B cell (primary cell): ENCODE measurements around the gene LIMK2. TPM values are rescaled to one million over a fixed set of nuclear protein-coding genes. Genes with fewer than 3 reads are reported as not detected.

Experiments
- ATAC-seq: fragments of 200-7000 bp; cut with Tn5 transposase; one replicate; pipeline ENCODE4 v1.10.0; 2021; ENCODE audit warnings: low read depth, mild to moderate bottlenecking, moderate number of reproducible peaks, moderate library complexity
- CTCF ChIA-PET: fragments of 350-600 bp; sonication (Branson Sonifier 250); formaldehyde crosslinking; loops from one replicate; lab custom pipeline; 2021; ENCODE audit warnings: antibody characterized with exemption, inconsistent platforms; lab: Charles Lee
- POLR2A ChIA-PET: fragments of 350-600 bp; sonication (Branson Sonifier 250); formaldehyde crosslinking; loops from one replicate; lab custom pipeline; 2021; ENCODE audit warnings: antibody characterized with exemption; lab: Charles Lee
- DNase-seq: peaks from one replicate; pipeline ENCODE4 v3.0.0; 2013
- H2AFZ ChIP-seq: 2 replicates; pipeline ENCODE4 v1.6.1; 2012; ENCODE audit warnings: mild to moderate bottlenecking, low read depth, low read length; ENCODE audit not compliant: insufficient read depth, poor library complexity, severe bottlenecking
- H3K27ac ChIP-seq, 2 donors: 1 replicate in 1 of 2; 2 replicates in 1 of 2; pipeline ENCODE4 v1.5.1; 2012 to 2013; ENCODE audit warnings: low read length in 2 of 2, mild to moderate bottlenecking in 2 of 2, moderate library complexity in 1 of 2
- H3K27me3 ChIP-seq, 4 experiments: fragments of 200-600 bp in 1 of 4; sonication (generic) in 1 of 4; replicated peaks in 1 of 4; 1 replicate in 2 of 4; 2 replicates in 2 of 4; pipeline versions ENCODE4 v1.6.1 to v1.7.0; 2013 to 2016; ENCODE audit warnings: low read length in 3 of 4, mild to moderate bottlenecking in 2 of 4, mixed read lengths in 1 of 4, moderate library complexity in 1 of 4; ENCODE audit not compliant: insufficient read depth in 4 of 4, control insufficient read depth in 3 of 4; ENCODE audit errors: control extremely low read depth in 1 of 4
- H3K36me3 ChIP-seq, 2 experiments: replicated peaks in 1 of 2; 1 replicate in 1 of 2; 2 replicates in 1 of 2; pipeline versions ENCODE4 v1.6.1 to v1.7.1; 2013; ENCODE audit warnings: low read length in 1 of 2; ENCODE audit not compliant: insufficient read depth in 2 of 2, control insufficient read depth in 1 of 2; ENCODE audit errors: control extremely low read depth in 1 of 2, extremely low read depth in 1 of 2
- H3K4me1 ChIP-seq, 2 donors: fragments of 200-600 bp in 1 of 2; sonication (generic) in 1 of 2; 1 replicate in 1 of 2; 2 replicates in 1 of 2; pipeline versions ENCODE4 v1.5.1 to v1.6.1; 2013 to 2017; ENCODE audit warnings: low read length in 2 of 2; ENCODE audit not compliant: control insufficient read depth in 2 of 2, insufficient read depth in 2 of 2
- H3K4me2 ChIP-seq: replicated peaks from 2 replicates; pipeline ENCODE3; 2012; ENCODE audit warnings: mild to moderate bottlenecking, low read depth, low read length; ENCODE audit not compliant: poor library complexity, severe bottlenecking
- H3K4me3 ChIP-seq, 5 experiments: fragments of 200-600 bp in 1 of 5; sonication (generic) in 1 of 5; 1 replicate in 3 of 5; 2 replicates in 2 of 5; pipeline versions ENCODE4 v1.5.1 to v1.7.0; 2011 to 2016; ENCODE audit warnings: low read length in 4 of 5, mild to moderate bottlenecking in 4 of 5, low read depth in 2 of 5, control low read depth in 1 of 5, moderate library complexity in 1 of 5; ENCODE audit not compliant: insufficient read depth in 1 of 5; ENCODE audit errors: control extremely low read depth in 1 of 5, extremely low read depth in 1 of 5
- H3K79me2 ChIP-seq: fragments of 200-600 bp; sonication (generic); one replicate; pipeline ENCODE4 v1.6.0; 2016; ENCODE audit warnings: low read length; ENCODE audit not compliant: control insufficient read depth, insufficient read depth
- H3K9ac ChIP-seq: fragments of 200-600 bp; sonication (generic); 2 replicates; pipeline ENCODE4 v1.6.1; 2017; ENCODE audit warnings: mild to moderate bottlenecking, low read length, moderate library complexity
- H3K9me3 ChIP-seq, 3 donors: one replicate each; pipeline versions ENCODE4 v1.6.1 to v1.7.1; 2013; ENCODE audit warnings: low read length in 2 of 3; ENCODE audit not compliant: control insufficient read depth in 2 of 3, insufficient read depth in 1 of 3; ENCODE audit errors: control extremely low read depth in 1 of 3
- H4K20me1 ChIP-seq: 2 replicates; pipeline ENCODE4 v1.6.0; 2012; ENCODE audit warnings: mild to moderate bottlenecking, low read length; ENCODE audit not compliant: insufficient read depth, control insufficient read depth, poor library complexity, severe bottlenecking
- H3K27ac Mint-ChIP-seq: one replicate; pipeline ENCODE4 v1.8.0; 2021; ENCODE audit warnings: mixed read lengths
- H3K27me3 Mint-ChIP-seq: one replicate; pipeline ENCODE4 v1.8.0; 2021; ENCODE audit warnings: mixed read lengths
- H3K4me1 Mint-ChIP-seq: one replicate; pipeline ENCODE4 v1.8.0; 2021; ENCODE audit warnings: mixed read lengths
- H3K4me3 Mint-ChIP-seq: one replicate; pipeline ENCODE4 v1.8.0; 2021; ENCODE audit warnings: mixed read lengths
- H3K9me3 Mint-ChIP-seq: one replicate; pipeline ENCODE4 v1.8.0; 2022; ENCODE audit warnings: mixed read lengths; ENCODE audit not compliant: insufficient read depth
- CTCF ChIP-seq: fragments of 200-600 bp; IDR thresholded peaks from one replicate; pipeline ENCODE4 v1.8.0; 2022; ENCODE audit warnings: antibody characterized with exemption, mild to moderate bottlenecking
- EZH2 ChIP-seq: IDR thresholded peaks from 2 replicates; pipeline ENCODE4 v1.6.1; 2012; ENCODE audit warnings: borderline replicate concordance, low read depth, mild to moderate bottlenecking, moderate library complexity, low read length; ENCODE audit not compliant: insufficient read depth, poor library complexity, severe bottlenecking
- WGBS: methylation state at CpG from one replicate; pipeline ENCODE4 v1.1.5; 2013; ENCODE audit warnings: missing lambda C conversion rate; ENCODE audit not compliant: insufficient coverage; 5-methylcytosine and 5-hydroxymethylcytosine counted together
- intact Hi-C: fragments of 100-400 bp; cut with micrococcal nuclease; formaldehyde crosslinking; loops from one replicate; pipeline ENCODE4 v1.10.0; 2022
- polyA plus RNA-seq: library from polyadenylated mRNA; depleted of rRNA; stranded (reverse); fragments of >200 nt; gene quantifications from 2 replicates; pipeline ENCODE4 v1.2.3, GENCODE V29; 2012
- total RNA-seq, 2 donors: library from RNA; stranded (reverse); fragments of 120-200 nt in 1 of 2; gene quantifications; 1 replicate in 1 of 2; 2 replicates in 1 of 2; pipeline versions ENCODE4 v1.2.3 to v1.2.4, GENCODE V29; 2013 to 2022

The LIMK2 gene
- total and polyA plus RNA-seq, 2 donors (not counting 1 experiment from before 2014, with no cell fraction given), result 6.8 to 20.2 TPM

DNA sequence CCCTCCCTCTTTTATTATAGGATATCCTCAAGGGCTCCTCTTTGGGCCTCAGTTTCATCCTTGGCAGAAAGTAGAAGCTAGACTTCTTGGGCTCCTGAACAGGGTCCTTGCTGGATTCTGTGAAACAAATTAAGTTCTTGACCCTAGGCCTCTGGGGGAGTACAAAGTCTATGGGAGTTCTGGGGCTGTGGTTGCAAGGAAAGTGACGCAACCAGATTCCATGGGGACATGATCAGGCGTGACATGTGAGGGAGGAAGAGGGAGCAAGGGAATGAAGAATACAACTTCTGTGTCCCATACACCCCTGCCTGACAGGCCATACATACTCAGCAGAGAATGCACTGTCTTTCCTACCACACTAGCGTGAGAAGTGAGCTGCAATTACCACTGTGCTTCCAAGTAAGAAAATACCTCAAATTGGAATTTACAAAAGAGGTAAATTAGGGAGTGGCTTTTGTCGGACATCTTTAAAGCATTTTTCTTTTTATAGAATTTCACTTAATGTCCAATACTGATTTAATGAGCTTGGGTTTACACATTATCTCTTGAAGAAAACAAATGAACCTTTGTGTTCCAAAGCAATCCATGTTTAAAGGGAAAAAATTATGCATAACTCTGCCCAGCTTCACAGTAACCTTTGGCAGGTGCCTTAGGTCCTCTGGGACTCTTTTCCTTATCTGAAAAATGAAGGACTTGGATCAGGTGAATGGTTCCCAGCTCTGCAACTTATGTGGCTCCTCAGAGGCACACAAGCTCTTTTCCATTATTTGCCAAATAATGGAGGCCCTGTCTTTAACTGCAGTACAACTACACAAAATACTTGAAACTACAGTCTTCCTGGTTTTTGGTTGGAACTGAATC is 38.9 kb downstream of the LIMK2 start:
- Histone ChIP-seq H2AFZ (no peak overlapping the region), H3K9me3 (no peaks in the 10 kb centered on the region), H3K79me2 (peaks cover 6% of the 10 kb centered on the region), H3K36me3 (peaks cover 0 to 5% of the 10 kb centered on the region in 2 experiments), H3K27ac (no peak overlapping the region), H3K4me2 (no peak overlapping the region), H3K27me3 (no peaks in the 10 kb centered on the region), H3K4me1 (peaks cover 5 to 19% of the 10 kb centered on the region in 2 donors), H3K9ac (no peak overlapping the region), H3K4me3 (no peak overlapping the region), H4K20me1 (no peaks in the 10 kb centered on the region)
- Mint-ChIP-seq H3K4me3 (no peak overlapping the region), H3K27me3 (no peaks in the 10 kb centered on the region), H3K9me3 (no peaks in the 10 kb centered on the region), H3K4me1 (peaks cover 19% of the 10 kb centered on the region), H3K27ac (no peak overlapping the region)
- intact Hi-C loops, result no loop called here
- ChIA-PET POLR2A (no interaction called here), CTCF (interaction anchor here (0.9 to 1.4 kb wide), 3 partner anchors 18 to 23 kb away, joined by 3 to 12 read pairs (median 4); no protein-coding TSS in a partner anchor)
- DNase-seq, result no peak
- WGBS, result no CpG with 5 or more reads among the region's 4 CpGs
- ATAC-seq, result no peak
- TF ChIP-seq EZH2 (no peak), CTCF (no peak)

DNA sequence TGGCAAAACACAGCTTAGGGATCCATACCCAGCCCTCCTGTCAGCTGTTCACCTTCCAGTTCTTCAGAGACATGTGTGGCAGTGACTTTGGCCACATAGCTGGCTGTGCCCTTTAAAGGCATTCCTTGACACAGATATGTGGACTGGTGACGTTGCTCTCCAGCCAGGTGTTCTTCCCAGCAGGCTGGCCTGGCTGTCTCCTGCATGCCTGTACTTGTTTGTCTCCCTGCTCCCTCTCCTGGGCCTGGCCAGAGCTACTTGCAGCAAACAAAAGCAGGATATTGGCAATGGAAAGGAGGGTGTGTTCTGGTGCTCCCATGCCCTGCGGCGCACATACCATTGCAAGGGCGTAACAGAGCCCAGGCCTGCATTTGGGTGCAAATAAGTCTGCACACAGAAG is 41.9 kb downstream of the LIMK2 start:
- H3K27me3 ChIP-seq, result no peaks in the 10 kb centered on the region
- DNase-seq (no peak), ATAC-seq (no peak)
- 98% methylated on average over 4 of the region's 4 CpGs for WGBS
- H3K36me3 ChIP-seq, result peaks cover 0 to 11% of the 10 kb centered on the region in 2 experiments
- peaks cover 6% of the 10 kb centered on the region for H3K79me2 ChIP-seq
- no peaks in the 10 kb centered on the region for H4K20me1 ChIP-seq
- no peak overlapping the region for H3K4me3 ChIP-seq
- CTCF ChIA-PET, result interaction anchor here (0.9 to 3.7 kb wide), 3 partner anchors 12 to 22 kb away, joined by 3 to 22 read pairs (median 4); no protein-coding TSS in a partner anchor
- no peak for TF ChIP-seq CTCF
- no peak for TF ChIP-seq EZH2
- no peak overlapping the region for H3K4me3 Mint-ChIP-seq
- no peak overlapping the region for H2AFZ ChIP-seq
- no peak overlapping the region for H3K4me2 ChIP-seq
- H3K27ac Mint-ChIP-seq, result no peak overlapping the region
- no peaks in the 10 kb centered on the region for H3K27me3 Mint-ChIP-seq
- no peak overlapping the region for H3K9ac ChIP-seq
- H3K4me1 Mint-ChIP-seq, result peaks cover 15% of the 10 kb centered on the region
- intact Hi-C loops, result no loop called here
- H3K27ac ChIP-seq, result no peak overlapping the region
- H3K9me3 Mint-ChIP-seq, result no peaks in the 10 kb centered on the region
- peaks cover 0 to 9% of the 10 kb centered on the region in 2 donors for H3K4me1 ChIP-seq
- POLR2A ChIA-PET, result no interaction called here
- H3K9me3 ChIP-seq, result no peaks in the 10 kb centered on the region
